ENCODE results near the gene FMN1.

The FMN1 gene

DNA sequence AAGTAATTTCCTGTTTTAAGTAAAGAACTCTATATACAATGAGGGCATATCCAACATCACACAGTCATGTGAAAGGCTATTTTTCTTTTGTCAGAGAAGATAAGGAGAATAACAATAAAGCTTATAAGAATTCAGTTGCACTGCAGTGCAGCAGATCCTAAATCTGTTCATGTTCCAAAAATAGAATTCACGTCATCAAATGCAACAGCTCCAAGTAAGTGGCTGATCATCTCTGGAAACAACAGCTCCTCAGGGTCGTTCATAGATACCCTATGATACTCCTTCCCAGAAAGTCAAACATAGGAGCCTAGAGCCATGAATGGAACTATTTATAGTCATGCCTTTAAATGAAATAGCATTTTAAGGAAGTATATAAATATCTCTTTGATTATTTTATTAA is 100.2 kb downstream of the FMN1 start:
- peaks cover 0 to 13% (median 0%) of the 10 kb centered on the region in 11 experiments; a peak in 2 of 22 replicates for H3K36me3 ChIP-seq
- no peak overlapping the region for H3K4me3 ChIP-seq
- no peak overlapping the region for H3K27ac ChIP-seq
- peak overlapping the region in 3 of 11 experiments; percentile 3 to 29 (median 9); a peak in 3 of 22 replicates for H3K4me2 ChIP-seq
- H3K4me1 ChIP-seq: peaks cover 5 to 57% (median 16%) of the 10 kb centered on the region in 10 experiments; a peak in 16 of 20 replicates
- peaks cover 0 to 100% (median 0%) of the 10 kb centered on the region in 11 experiments; a peak in 5 of 22 replicates for H4K20me1 ChIP-seq
- TF ChIP-seq Cebpa-rat (IDR thresholded peaks at IDR 0.05): no peak
- no peak overlapping the region for H3K9ac ChIP-seq
- no peaks in the 10 kb centered on the region for H3K27me3 ChIP-seq
- peaks cover 0 to 13% (median 0%) of the 10 kb centered on the region in 11 experiments; a peak in 3 of 22 replicates for H3K9me3 ChIP-seq (replicated peaks in 1 of 11)

DNA sequence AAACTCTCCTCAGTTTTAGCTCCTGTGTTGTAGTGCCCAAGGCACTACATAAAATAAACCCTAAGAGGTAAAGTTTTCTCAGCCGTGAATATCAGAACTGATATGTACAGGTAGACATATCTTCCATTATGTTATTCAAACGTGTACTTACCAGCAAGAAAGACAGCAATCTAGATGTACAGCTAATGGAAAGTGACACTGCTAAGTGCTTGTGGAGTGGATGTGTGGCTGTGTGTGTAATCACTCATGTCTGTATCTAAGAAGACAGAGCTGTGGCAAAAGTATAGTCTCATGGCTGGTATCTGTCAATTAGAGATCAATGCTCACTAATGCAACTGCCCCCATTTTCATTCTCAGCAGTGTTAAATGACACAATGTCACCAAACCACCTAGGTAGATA is 101.3 kb downstream of the FMN1 start:
- Histone ChIP-seq H4K20me1 (peaks cover 0 to 100% (median 0%) of the 10 kb centered on the region in 11 experiments; a peak in 5 of 22 replicates), H3K27ac (no peak overlapping the region), H3K36me3 (peaks cover 0 to 13% (median 0%) of the 10 kb centered on the region in 11 experiments; a peak in 3 of 22 replicates), H3K4me2 (peak overlapping the region in 2 of 11 experiments; percentile 49 to 53; a peak in 4 of 22 replicates), H3K4me1 (peaks cover 3 to 49% (median 13%) of the 10 kb centered on the region in 10 experiments; a peak in 16 of 20 replicates), H3K9me3 (replicated peaks in 1 of 11) (peaks cover 0 to 9% (median 0%) of the 10 kb centered on the region in 11 experiments; a peak in 3 of 22 replicates), H3K27me3 (no peaks in the 10 kb centered on the region), H3K4me3 (no peak overlapping the region), H3K9ac (no peak overlapping the region)
- no peak for TF ChIP-seq Cebpa-rat (IDR thresholded peaks at IDR 0.05)

DNA sequence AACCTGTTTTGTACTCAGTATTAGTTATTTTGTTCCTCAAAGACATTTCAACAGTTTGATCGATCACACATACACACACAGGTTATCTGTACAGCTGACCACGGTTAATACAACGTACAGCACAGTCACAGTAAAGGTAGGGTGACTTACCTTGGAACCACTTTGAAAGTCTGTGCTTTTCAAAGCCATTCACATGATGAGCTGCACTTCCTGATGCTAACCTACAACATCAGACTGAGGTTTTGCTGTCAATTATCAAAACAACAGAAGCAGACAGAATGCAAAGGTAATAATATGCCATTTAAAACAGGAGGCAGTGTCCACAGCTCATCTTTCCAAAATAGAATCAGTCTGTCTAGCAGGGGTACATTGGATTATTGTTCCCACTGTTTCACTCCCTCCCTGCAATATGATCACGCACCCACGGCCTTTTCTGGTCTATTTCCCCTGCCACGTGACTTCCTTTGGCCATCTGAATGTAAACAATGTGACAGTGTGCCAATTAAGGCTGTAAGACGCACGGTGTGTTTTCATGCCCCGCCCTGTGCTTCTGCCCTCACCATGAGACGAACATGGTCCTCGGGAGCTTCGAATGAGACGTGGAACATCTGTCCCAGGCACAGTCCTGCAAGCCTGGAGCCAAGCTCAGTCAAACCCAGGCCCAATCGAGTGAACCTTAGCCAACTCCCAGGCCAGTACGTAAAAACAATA is 102.4 kb downstream of the FMN1 start:
- H4K20me1 ChIP-seq: peaks cover 0 to 100% (median 0%) of the 10 kb centered on the region in 11 experiments; a peak in 6 of 22 replicates
- H3K9ac ChIP-seq: no peak overlapping the region
- H3K27me3 ChIP-seq: no peaks in the 10 kb centered on the region
- peak overlapping the region in 6 of 11 experiments; percentile 1 to 67 (median 32); a peak in 5 of 22 replicates for H3K4me2 ChIP-seq
- TF ChIP-seq Cebpa-rat (IDR thresholded peaks at IDR 0.05): no peak
- no peak overlapping the region for H3K4me3 ChIP-seq
- no peak overlapping the region for H3K27ac ChIP-seq
- peaks cover 0 to 48% (median 10%) of the 10 kb centered on the region in 10 experiments; a peak in 10 of 20 replicates for H3K4me1 ChIP-seq
- peaks cover 0 to 7% (median 0%) of the 10 kb centered on the region in 11 experiments; a peak in 3 of 22 replicates for H3K9me3 ChIP-seq (replicated peaks in 1 of 11)
- peaks cover 0 to 18% (median 0%) of the 10 kb centered on the region in 11 experiments; a peak in 4 of 22 replicates for H3K36me3 ChIP-seq

DNA sequence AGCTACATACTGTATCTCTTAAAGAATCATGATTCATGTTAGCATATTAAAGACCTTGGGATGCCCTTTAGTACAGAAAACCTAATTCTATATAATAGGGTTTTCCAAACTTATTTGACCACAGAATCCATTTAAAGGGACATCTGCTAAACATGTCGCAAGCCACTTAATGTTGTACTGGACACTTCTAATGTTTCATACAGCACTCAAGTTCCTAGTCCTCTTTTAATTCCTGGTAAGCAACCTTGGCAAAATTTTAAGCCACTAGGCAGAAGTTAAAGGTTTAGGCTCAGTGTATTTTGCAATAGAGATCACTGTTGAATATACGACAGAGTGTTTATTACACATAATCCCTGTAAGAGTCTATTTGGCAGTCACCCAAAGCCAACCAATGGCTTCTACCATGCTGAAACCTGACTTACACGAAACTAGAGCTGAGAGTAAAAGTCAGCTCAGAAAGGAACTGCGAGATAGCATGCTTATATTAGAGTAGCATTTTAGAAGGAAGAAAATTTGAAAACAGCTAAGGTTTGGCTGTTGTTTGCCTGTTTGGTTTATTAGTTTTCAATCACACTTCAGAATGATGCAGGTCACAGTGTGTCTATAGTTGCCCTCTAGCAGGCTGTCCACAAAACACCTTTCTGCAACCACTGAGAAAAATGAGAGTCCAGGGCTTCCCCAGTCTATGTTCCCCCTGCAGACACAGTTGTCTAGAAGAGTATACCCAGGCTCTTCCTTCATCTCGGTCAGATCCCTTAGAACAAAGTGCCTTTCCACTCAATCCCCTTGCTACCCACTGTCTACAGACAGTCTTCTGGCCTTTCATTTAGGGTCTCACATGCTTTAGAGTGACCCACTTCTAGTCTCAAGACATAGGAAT is 104.4 kb downstream of the FMN1 start:
- no peaks in the 10 kb centered on the region for H3K27me3 ChIP-seq
- H3K9ac ChIP-seq: no peak overlapping the region; a peak in 1 of 22 replicates
- peak overlapping the region in 1 of 11 experiments; percentile 34; a peak in 2 of 22 replicates for H3K4me2 ChIP-seq
- H3K4me1 ChIP-seq: peaks cover 0 to 52% (median 10%) of the 10 kb centered on the region in 10 experiments; a peak in 10 of 20 replicates
- no peak overlapping the region for H3K27ac ChIP-seq
- H3K4me3 ChIP-seq: no peak overlapping the region
- no peaks in the 10 kb centered on the region for H3K9me3 ChIP-seq (replicated peaks in 1 of 11)
- TF ChIP-seq Cebpa-rat (IDR thresholded peaks at IDR 0.05): no peak
- H3K36me3 ChIP-seq: peaks cover 0 to 13% (median 0%) of the 10 kb centered on the region in 11 experiments; a peak in 4 of 22 replicates
- peaks cover 0 to 99% (median 0%) of the 10 kb centered on the region in 11 experiments; a peak in 6 of 22 replicates for H4K20me1 ChIP-seq

DNA sequence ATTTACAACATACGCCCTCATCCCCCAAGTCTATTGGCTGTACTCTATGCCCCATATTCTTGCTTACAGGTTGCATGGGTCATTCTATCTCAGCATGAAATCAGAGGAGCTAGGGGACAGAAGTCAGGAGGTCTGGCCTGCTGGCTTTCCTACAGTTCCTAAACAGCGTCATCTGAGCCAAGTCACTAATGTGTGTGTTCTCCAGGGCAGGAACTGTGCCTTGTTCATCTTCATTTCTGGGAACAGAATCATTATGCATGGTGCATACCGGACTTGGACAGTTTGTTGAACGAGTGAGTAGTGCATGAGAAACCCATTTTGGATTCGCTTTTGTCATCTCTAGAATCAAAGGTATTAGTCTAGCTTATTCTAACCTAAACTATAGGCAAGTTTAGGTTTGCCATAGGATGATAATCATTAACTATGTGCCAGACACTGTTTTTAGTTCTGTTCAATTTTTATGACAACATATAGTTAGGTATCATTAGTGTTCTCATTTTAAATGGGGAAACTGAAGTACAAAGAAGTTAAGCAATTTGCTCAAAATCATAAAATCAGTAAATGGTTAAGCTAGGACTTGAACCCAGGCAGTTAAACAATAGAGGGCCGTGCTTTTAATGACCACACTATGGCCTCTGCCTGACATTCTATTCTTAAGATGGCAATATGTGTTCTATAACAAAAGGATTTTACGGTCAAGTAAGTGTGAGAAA is 105.2 kb downstream of the FMN1 start:
- no peak for TF ChIP-seq Cebpa-rat (IDR thresholded peaks at IDR 0.05)
- 0 out of 22 replicates have a peak overlapping the region, but pooled peaks of 1 of the 11 experiments have one; percentile 34 for H3K4me2 ChIP-seq
- H3K9ac ChIP-seq: no peak overlapping the region
- peaks cover 0 to 99% (median 0%) of the 10 kb centered on the region in 11 experiments; a peak in 6 of 22 replicates for H4K20me1 ChIP-seq
- no peak overlapping the region for H3K27ac ChIP-seq
- no peaks in the 10 kb centered on the region for H3K27me3 ChIP-seq
- peaks cover 0 to 44% (median 8%) of the 10 kb centered on the region in 10 experiments; a peak in 10 of 20 replicates for H3K4me1 ChIP-seq
- no peaks in the 10 kb centered on the region for H3K9me3 ChIP-seq (replicated peaks in 1 of 11)
- no peak overlapping the region for H3K4me3 ChIP-seq
- H3K36me3 ChIP-seq: peaks cover 0 to 21% (median 0%) of the 10 kb centered on the region in 11 experiments; a peak in 4 of 22 replicates

DNA sequence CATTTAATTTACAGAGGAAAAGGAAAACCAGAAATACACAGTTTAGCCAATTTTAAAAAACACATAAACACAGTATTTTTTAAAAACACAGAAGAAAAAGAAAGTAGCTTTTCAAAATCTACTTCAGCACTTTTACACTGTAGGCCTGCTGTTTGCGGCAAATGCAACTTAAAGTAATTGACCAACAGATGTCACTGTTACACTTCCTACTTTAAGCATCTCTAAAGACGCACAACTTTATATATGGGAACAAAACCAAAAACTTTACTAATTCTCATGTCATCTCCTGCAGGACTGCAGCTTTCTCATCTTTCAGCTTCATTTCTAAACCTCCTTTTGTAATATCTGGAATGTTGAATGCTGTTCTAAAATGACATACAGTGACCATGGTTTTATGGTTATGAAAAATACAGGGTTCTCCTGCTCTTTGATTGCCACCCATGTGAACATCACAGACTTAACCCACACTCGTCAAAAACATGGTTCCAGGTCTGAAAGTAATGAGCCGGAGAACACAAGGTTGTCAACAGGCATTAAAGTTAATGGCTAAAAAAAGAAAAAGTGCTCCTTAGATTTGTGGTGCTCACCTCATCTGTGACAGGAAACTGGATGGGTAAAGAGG is 107.9 kb downstream of the FMN1 start:
- Histone ChIP-seq H3K9ac (no peak overlapping the region), H3K4me3 (no peak overlapping the region), H3K4me2 (no peak overlapping the region), H3K4me1 (peaks cover 0 to 18% (median 0%) of the 10 kb centered on the region in 10 experiments; a peak in 3 of 20 replicates), H3K36me3 (peaks cover 0 to 45% (median 0%) of the 10 kb centered on the region in 11 experiments; a peak in 4 of 22 replicates), H3K27me3 (no peaks in the 10 kb centered on the region), H4K20me1 (peaks cover 0 to 99% (median 0%) of the 10 kb centered on the region in 11 experiments; a peak in 5 of 22 replicates), H3K27ac (no peak overlapping the region), H3K9me3 (replicated peaks in 1 of 11) (no peaks in the 10 kb centered on the region)
- TF ChIP-seq Cebpa-rat (IDR thresholded peaks at IDR 0.05): no peak

DNA sequence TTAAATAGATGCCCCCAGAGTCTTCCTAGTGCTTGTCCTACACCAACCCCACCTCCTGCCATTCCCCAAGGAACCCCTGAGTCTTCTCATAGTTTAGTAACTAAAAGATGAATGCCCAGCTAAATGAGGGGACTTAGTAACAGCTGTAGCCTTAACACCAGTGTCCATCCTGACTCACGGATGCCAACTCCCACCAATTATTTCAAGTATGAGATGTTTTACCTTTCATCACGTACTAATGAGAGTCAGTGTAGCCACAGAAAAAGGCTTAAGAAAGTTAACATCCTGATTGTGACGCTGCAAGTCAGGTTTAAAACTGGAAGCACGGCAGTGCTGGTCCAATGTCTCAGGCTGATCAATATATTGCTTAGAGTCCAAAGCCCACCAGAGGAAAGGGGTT is 109.9 kb downstream of the FMN1 start:
- no peak for TF ChIP-seq Cebpa-rat (IDR thresholded peaks at IDR 0.05)
- Histone ChIP-seq H3K36me3 (peaks cover 0 to 64% (median 0%) of the 10 kb centered on the region in 11 experiments; a peak in 4 of 22 replicates), H3K27me3 (no peaks in the 10 kb centered on the region), H3K4me3 (no peak overlapping the region), H3K4me1 (peaks cover 0 to 8% (median 0%) of the 10 kb centered on the region in 10 experiments; a peak in 1 of 20 replicates), H3K9ac (no peak overlapping the region), H4K20me1 (peaks cover 0 to 99% (median 0%) of the 10 kb centered on the region in 11 experiments; a peak in 5 of 22 replicates), H3K9me3 (replicated peaks in 1 of 11) (no peaks in the 10 kb centered on the region), H3K27ac (no peak overlapping the region), H3K4me2 (no peak overlapping the region)

Measured in BLaER1 treated with 17β-estradiol and CSF1 and Interleukin-3, amounts not matched to agents 10 nM and 100 nM (cell line).